Transverse colon (tissue), 4 donors: Measurements from ENCODE around the gene SEC31B. TPM values are rescaled to one million over a fixed set of nuclear protein-coding genes. Genes with fewer than 3 reads are reported as not detected.

Experiments used
- DNase-seq: peaks from one replicate; pipeline ENCODE4 v3.0.0-alpha.2; 2019
- H3K27ac ChIP-seq, 4 donors: fragments of 200-600 bp; sonication (generic); 2 replicates each; pipeline ENCODE4 v1.5.1; 2016 to 2018; ENCODE audit warnings: inconsistent platforms in 4 of 4
- H3K27me3 ChIP-seq: fragments of 200-600 bp; sonication (generic); 2 replicates; pipeline ENCODE4 v1.5.1; 2017; ENCODE audit warnings: inconsistent platforms
- H3K36me3 ChIP-seq, 4 donors: fragments of 200-600 bp; sonication (generic); 2 replicates each; pipeline ENCODE4 v1.5.1; 2017 to 2019; ENCODE audit warnings: inconsistent platforms in 4 of 4
- H3K4me1 ChIP-seq, 4 donors: fragments of 200-600 bp; sonication (generic); 2 replicates each; pipeline ENCODE4 v1.5.1; 2017 to 2020; ENCODE audit warnings: inconsistent platforms in 4 of 4
- H3K4me3 ChIP-seq, 4 donors: fragments of 200-600 bp; sonication (generic); 1 replicate in 1 of 4; 2 replicates in 3 of 4; pipeline versions ENCODE4 v1.5.1 to v1.6.1; 2017 to 2019; ENCODE audit warnings: inconsistent platforms in 4 of 4
- H3K9me3 ChIP-seq, 2 donors: fragments of 200-600 bp; sonication (generic); 2 replicates each; pipeline ENCODE4 v1.5.1; 2017 to 2019; ENCODE audit warnings: inconsistent platforms in 2 of 2
- EP300 ChIP-seq: sonication (generic); formaldehyde crosslinking; IDR thresholded peaks from one replicate; pipeline ENCODE4 v1.6.1; 2017; ENCODE audit warnings: antibody characterized with exemption, low read depth
- POLR2A ChIP-seq: fragments of 450-650 bp; IDR thresholded peaks from one replicate; pipeline ENCODE4 v1.6.1; 2016; ENCODE audit warnings: antibody characterized with exemption, mild to moderate bottlenecking, moderate library complexity
- POLR2AphosphoS5 ChIP-seq, 3 donors: sonication (generic); formaldehyde crosslinking; IDR thresholded peaks; one replicate each; pipeline ENCODE4 v1.6.1; 2016; ENCODE audit warnings: antibody characterized with exemption in 3 of 3
- WGBS, 2 donors: methylation state at CpG; one replicate each; pipeline ENCODE4 v1.1.5; 2018; ENCODE audit warnings: low coverage in 1 of 2; 5-methylcytosine and 5-hydroxymethylcytosine counted together
- in situ Hi-C, 4 donors: fragments of 200-750 bp; cut with MboI; loops; one replicate each; pipeline versions ENCODE4 v1.15.0 to v1.15.1; 2017; ENCODE audit warnings: low sequenced_read_pairs in 3 of 4, low pct_ligation_motif_present in 1 of 4, low pct_unique_long_range_greater_than_20kb in 1 of 4
- intact Hi-C: fragments of 100-400 bp; cut with DNase I; formaldehyde crosslinking; loops from one replicate; pipeline ENCODE4 v1.15.1; 2023; ENCODE audit warnings: low total_unique reads
- total RNA-seq, 4 donors: library from RNA; depleted of rRNA; stranded (reverse); fragments of >200 nt; gene quantifications; one replicate each; pipeline ENCODE4 v1.1.0, GENCODE V29; 2016
- TF ChIP-seq, protein P1 (sequence below), 5 experiments: fragments of 200-600 bp in 3 of 5; fragments of 450-650 bp in 2 of 5; sonication (generic) in 3 of 5; IDR thresholded peaks; 1 replicate in 2 of 5; 2 replicates in 3 of 5; pipeline ENCODE4 v1.5.1; 2016 to 2017; ENCODE audit warnings: antibody characterized with exemption in 5 of 5, inconsistent platforms in 3 of 5, mild to moderate bottlenecking in 2 of 5, moderate library complexity in 1 of 5

SEC31B gene, protein sequence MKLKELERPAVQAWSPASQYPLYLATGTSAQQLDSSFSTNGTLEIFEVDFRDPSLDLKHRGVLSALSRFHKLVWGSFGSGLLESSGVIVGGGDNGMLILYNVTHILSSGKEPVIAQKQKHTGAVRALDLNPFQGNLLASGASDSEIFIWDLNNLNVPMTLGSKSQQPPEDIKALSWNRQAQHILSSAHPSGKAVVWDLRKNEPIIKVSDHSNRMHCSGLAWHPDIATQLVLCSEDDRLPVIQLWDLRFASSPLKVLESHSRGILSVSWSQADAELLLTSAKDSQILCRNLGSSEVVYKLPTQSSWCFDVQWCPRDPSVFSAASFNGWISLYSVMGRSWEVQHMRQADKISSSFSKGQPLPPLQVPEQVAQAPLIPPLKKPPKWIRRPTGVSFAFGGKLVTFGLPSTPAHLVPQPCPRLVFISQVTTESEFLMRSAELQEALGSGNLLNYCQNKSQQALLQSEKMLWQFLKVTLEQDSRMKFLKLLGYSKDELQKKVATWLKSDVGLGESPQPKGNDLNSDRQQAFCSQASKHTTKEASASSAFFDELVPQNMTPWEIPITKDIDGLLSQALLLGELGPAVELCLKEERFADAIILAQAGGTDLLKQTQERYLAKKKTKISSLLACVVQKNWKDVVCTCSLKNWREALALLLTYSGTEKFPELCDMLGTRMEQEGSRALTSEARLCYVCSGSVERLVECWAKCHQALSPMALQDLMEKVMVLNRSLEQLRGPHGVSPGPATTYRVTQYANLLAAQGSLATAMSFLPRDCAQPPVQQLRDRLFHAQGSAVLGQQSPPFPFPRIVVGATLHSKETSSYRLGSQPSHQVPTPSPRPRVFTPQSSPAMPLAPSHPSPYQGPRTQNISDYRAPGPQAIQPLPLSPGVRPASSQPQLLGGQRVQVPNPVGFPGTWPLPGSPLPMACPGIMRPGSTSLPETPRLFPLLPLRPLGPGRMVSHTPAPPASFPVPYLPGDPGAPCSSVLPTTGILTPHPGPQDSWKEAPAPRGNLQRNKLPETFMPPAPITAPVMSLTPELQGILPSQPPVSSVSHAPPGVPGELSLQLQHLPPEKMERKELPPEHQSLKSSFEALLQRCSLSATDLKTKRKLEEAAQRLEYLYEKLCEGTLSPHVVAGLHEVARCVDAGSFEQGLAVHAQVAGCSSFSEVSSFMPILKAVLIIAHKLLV
- 10 to 100 TPM; 14.1 to 32.8 (median 24.1) TPM for total RNA-seq

DNA sequence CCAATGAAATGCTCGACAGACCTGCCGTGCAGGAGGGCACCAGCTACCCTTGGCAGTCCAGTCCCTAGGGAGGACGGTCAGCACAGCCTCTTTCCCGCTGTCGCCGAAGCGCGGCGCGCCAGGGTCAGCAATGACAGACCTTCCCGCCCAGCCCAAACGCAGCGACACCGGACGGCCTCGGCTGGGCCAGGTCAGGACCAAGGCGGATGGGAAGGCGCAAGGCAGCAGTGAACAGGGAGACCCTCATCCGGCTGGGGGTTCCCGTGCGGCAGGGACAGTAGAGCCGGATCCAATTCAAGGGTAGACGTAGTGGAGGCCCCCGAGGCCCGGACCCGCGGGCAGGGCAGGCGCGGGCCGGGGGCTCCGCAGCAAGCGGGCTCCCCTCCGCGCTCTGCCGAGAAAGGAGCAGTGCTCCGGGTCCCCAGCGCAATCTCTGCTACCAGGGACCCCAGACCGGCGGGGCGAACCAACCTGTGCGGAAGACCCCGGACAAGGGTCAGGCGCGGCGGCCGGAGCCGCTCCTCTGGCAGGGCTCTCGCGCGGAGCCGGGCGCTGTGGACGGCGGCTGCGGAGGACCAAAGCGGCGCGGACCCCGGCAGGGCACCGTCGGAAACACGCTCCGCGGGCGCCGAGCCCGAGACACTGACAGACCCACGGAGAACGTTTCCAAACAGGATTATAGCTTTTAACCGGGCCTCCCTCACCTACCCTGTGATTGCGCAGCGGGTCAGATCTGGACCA lies at the start of gene SEC31B:
Gene SEC31B (minus strand): TSS at position 551 of the 741 bp plus-strand sequence. CDS start 2,909 bp downstream, outside the sequence.
- TF ChIP-seq POLR2AphosphoS5 (IDR thresholded peaks at IDR 0.05): no peak
- TF ChIP-seq EP300: no peak
- no peak for TF ChIP-seq POLR2A
- TF ChIP-seq, protein P1, sequence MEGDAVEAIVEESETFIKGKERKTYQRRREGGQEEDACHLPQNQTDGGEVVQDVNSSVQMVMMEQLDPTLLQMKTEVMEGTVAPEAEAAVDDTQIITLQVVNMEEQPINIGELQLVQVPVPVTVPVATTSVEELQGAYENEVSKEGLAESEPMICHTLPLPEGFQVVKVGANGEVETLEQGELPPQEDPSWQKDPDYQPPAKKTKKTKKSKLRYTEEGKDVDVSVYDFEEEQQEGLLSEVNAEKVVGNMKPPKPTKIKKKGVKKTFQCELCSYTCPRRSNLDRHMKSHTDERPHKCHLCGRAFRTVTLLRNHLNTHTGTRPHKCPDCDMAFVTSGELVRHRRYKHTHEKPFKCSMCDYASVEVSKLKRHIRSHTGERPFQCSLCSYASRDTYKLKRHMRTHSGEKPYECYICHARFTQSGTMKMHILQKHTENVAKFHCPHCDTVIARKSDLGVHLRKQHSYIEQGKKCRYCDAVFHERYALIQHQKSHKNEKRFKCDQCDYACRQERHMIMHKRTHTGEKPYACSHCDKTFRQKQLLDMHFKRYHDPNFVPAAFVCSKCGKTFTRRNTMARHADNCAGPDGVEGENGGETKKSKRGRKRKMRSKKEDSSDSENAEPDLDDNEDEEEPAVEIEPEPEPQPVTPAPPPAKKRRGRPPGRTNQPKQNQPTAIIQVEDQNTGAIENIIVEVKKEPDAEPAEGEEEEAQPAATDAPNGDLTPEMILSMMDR (IDR thresholded peaks at IDR 0.05): no peak
- Histone ChIP-seq H3K4me3 (peak within 1 kb of the TSS; percentile 20 to 47 (median 28)), H3K4me1 (peaks cover 0 to 12% (median 6%) of the 10 kb centered on the region in 4 donors), H3K36me3 (peaks cover 0 to 14% (median 5%) of the 10 kb centered on the region in 4 donors), H3K27ac (no peak within 1 kb of the TSS), H3K27me3 (peaks cover 8% of the 10 kb centered on the region), H3K9me3 (no peaks in the 10 kb centered on the region)
- in situ Hi-C loops: loop anchor here in 3 of 4 donors (5.0 to 25.0 kb wide), 4 partner anchors 82 to 182 kb away; partner anchors contain the start of genes SCD (in 3 of the 3) and PKD2L1 (in 2 of the 3)
- peak; percentile 17 for DNase-seq
- 44 to 53% methylated on average over 2 to 58 of the region's 72 CpGs for WGBS, 2 donors
- intact Hi-C loops: no loop called here

DNA sequence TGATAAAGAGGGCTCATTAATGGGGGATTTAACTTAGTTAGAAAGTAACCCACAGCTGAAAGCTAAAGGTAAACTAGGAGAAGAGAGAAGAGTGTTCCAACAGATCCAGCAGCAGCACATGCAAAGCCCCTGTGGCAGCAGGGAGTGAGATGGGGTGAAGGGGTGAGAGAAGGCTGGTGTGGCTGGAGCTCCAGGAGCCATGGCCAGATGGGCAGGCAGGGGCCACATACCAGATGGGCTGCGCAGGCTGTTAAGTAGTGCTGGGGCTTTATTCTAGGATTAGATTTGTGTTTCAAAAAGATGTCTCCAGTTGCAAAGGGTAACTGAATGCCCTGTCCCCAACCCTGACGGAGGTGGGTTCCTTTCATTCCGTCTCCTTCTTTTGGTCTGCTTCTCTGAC lies 49.3 kb upstream of the SEC31B start:
- Histone ChIP-seq H3K36me3 (no peaks in the 10 kb centered on the region), H3K27ac (no peak overlapping the region), H3K4me1 (no peaks in the 10 kb centered on the region), H3K27me3 (peaks cover 95% of the 10 kb centered on the region), H3K9me3 (no peaks in the 10 kb centered on the region), H3K4me3 (no peak overlapping the region)
- no peak for DNase-seq
- intact Hi-C loops: loop anchor here (10.0 kb wide), 1 partner anchor 176 kb away; the partner anchor contains the start of gene PAX2
- in situ Hi-C loops: loop anchor here in 3 of 4 donors (10.0 to 25.0 kb wide), 2 partner anchors 293 to 306 kb away; no protein-coding TSS in a partner anchor
- TF ChIP-seq POLR2AphosphoS5 (IDR thresholded peaks at IDR 0.05) (no peak), POLR2A (no peak), EP300 (no peak)
- TF ChIP-seq, protein P1 (IDR thresholded peaks at IDR 0.05): no peak
- WGBS, 2 donors: 80% methylated on average over 3 of the region's 3 CpGs; no CpG with 5 or more reads in 1 of the 2 donors

DNA sequence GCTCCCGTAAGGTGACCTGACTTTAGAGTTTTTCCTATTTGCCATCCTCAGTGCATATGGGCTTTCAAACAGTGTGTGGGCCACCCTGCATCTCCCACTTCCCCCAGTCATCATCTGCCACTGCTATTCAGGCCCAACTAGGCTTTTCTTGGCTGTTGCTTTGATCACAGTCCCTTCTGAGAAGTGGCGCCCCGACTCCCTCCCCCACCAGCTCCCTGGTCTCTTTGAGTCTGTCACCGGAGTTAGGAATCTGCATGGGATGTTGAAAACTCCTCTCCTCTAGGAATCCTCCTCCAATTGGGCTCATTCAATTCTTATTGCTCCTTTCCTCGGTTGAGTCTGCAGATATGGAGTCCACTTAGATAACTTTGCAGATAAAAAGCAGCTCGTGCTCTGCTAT lies 48.2 kb upstream of the SEC31B start:
- Histone ChIP-seq H3K27ac (no peak overlapping the region), H3K27me3 (peaks cover 96% of the 10 kb centered on the region), H3K4me1 (peaks cover 0 to 1% (median 0%) of the 10 kb centered on the region in 4 donors), H3K9me3 (no peaks in the 10 kb centered on the region), H3K36me3 (no peaks in the 10 kb centered on the region), H3K4me3 (no peak overlapping the region)
- TF ChIP-seq, protein P1 (IDR thresholded peaks at IDR 0.05): no peak
- no peak for TF ChIP-seq POLR2A
- no peak for TF ChIP-seq POLR2AphosphoS5 (IDR thresholded peaks at IDR 0.05)
- TF ChIP-seq EP300: no peak
- in situ Hi-C loops (loop anchor here in 3 of 4 donors (10.0 to 25.0 kb wide), 2 partner anchors 294 to 307 kb away; no protein-coding TSS in a partner anchor), intact Hi-C loops (loop anchor here (10.0 kb wide), 1 partner anchor 177 kb away; the partner anchor contains the start of gene PAX2)
- no peak for DNase-seq
- WGBS, 2 donors: 18 to 29% methylated on average over 5 to 6 of the region's 6 CpGs
